ENCODE data around the gene CTSL. TPM values are rescaled to one million over a fixed set of nuclear protein-coding genes. Genes with fewer than 3 reads are reported as not detected.
"Not testable (repeated sequence)": the region's sequence is repeated elsewhere in the genome, so short reads cannot be mapped to it uniquely, and the experiment has no call there.

CTSL gene
- total RNA-seq, 2 experiments from 2014 or later, result 1.4 to 1.5 TPM

GRCh38 chr9:87750726-87751125, 24.8 kb downstream of the CTSL start:
- peaks cover 18% of the 10 kb centered on the region for H3K27me3 Mint-ChIP-seq
- no peaks in the 10 kb centered on the region for H3K36me3 Mint-ChIP-seq
- no peaks in the 10 kb centered on the region for H3K4me1 Mint-ChIP-seq
- no peaks in the 10 kb centered on the region for H3K9me3 Mint-ChIP-seq
- H3K4me3 Mint-ChIP-seq, result no peak overlapping the region
- no peak overlapping the region for H3K27ac Mint-ChIP-seq
- DNase-seq, result no peak

GRCh38 chr9:87751423-87751822, 25.5 kb downstream of the CTSL start:
- Mint-ChIP-seq H3K4me1 (no peaks in the 10 kb centered on the region), H3K36me3 (no peaks in the 10 kb centered on the region), H3K9me3 (no peaks in the 10 kb centered on the region), H3K27me3 (peaks cover 14% of the 10 kb centered on the region), H3K4me3 (no peak overlapping the region), H3K27ac (no peak overlapping the region)
- no peak for DNase-seq

GRCh38 chr9:87751868-87752267, 25.9 kb downstream of the CTSL start:
- Mint-ChIP-seq H3K27me3 (peaks cover 11% of the 10 kb centered on the region), H3K4me3 (no peak overlapping the region), H3K36me3 (no peaks in the 10 kb centered on the region), H3K9me3 (no peaks in the 10 kb centered on the region), H3K27ac (no peak overlapping the region), H3K4me1 (no peaks in the 10 kb centered on the region)
- no peak for DNase-seq

- H3K4me1 Mint-ChIP-seq, result no peaks in the 10 kb centered on the region
- H3K9me3 Mint-ChIP-seq, result no peaks in the 10 kb centered on the region
- no peak overlapping the region for H3K4me3 Mint-ChIP-seq
- no peaks in the 10 kb centered on the region for H3K36me3 Mint-ChIP-seq
- peaks cover 11% of the 10 kb centered on the region for H3K27me3 Mint-ChIP-seq
- H3K27ac Mint-ChIP-seq, result no peak overlapping the region
- DNase-seq, result no peak
Observed at GRCh38 chr9:87753313-87753712, 27.4 kb downstream of the CTSL start.

- not testable (repeated sequence) for H3K4me1 Mint-ChIP-seq, H3K27ac Mint-ChIP-seq, DNase-seq, H3K36me3 Mint-ChIP-seq, H3K9me3 Mint-ChIP-seq, H3K27me3 Mint-ChIP-seq, H3K4me3 Mint-ChIP-seq
Observed at GRCh38 chr9:87758330-87758729, 32.4 kb downstream of the CTSL start.

DNA sequence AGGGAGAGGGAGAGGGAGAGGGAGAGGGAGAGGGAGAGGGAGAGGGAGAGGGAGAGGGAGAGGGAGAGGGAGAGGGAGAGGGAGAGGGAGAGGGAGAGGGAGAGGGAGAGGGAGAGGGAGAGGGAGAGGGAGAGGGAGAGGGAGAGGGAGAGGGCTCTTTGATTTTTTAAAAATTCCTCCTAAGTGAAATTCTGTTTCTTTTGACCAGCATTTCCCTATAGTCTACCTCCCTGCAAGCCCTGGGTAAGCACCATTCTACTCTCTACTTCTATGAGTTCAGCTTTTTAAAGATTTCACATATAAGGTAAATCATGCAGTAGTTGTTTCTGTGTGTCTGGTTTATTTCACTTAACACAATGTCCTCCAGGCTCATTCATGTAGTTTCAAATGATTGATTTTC, 34.1 kb downstream of the CTSL start:
- H3K36me3 Mint-ChIP-seq, H3K4me3 Mint-ChIP-seq, H3K4me1 Mint-ChIP-seq, DNase-seq, H3K27me3 Mint-ChIP-seq, H3K27ac Mint-ChIP-seq, H3K9me3 Mint-ChIP-seq: not testable (repeated sequence)

GRCh38 chr9:87760529-87760928, 34.6 kb downstream of the CTSL start:
- no peaks in the 10 kb centered on the region for H3K4me1 Mint-ChIP-seq

DNA sequence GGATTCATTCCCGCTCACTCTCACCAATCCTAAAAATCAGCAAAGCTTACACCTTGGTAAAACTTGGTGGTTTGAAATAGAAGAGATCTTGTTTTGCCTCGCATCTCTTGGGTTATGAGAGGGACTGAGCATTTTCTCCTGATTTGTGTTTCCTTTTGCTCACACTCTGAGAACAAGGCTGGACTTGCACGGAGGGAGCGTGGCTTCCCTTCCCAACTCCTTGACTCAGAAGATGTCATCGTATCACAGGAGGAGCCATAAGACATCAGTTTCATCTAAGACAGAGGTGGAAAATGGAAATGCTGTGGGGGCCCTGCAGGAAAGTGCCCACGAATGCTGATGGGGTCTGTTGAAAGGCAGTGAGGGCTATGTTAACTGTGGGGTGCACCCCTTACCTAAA, 37.4 kb downstream of the CTSL start:
- H3K4me3 Mint-ChIP-seq, result no peak overlapping the region
- H3K4me1 Mint-ChIP-seq, result no peaks in the 10 kb centered on the region
- DNase-seq, result no peak
- no peak overlapping the region for H3K27ac Mint-ChIP-seq
- H3K27me3 Mint-ChIP-seq, result peaks cover 3% of the 10 kb centered on the region
- no peaks in the 10 kb centered on the region for H3K36me3 Mint-ChIP-seq
- peaks cover 3% of the 10 kb centered on the region for H3K9me3 Mint-ChIP-seq

More at GRCh38 chr9:87760529-87760928, 34.6 kb downstream of the CTSL start:
- Mint-ChIP-seq H3K27ac (no peak overlapping the region), H3K27me3 (peaks cover 3% of the 10 kb centered on the region), H3K36me3 (no peaks in the 10 kb centered on the region), H3K4me3 (no peak overlapping the region), H3K9me3 (peaks cover 3% of the 10 kb centered on the region)
- no peak for DNase-seq

- Mint-ChIP-seq H3K4me3 (no peak overlapping the region), H3K4me1 (no peaks in the 10 kb centered on the region), H3K27me3 (peaks cover 9% of the 10 kb centered on the region), H3K27ac (no peak overlapping the region), H3K9me3 (peaks cover 1% of the 10 kb centered on the region), H3K36me3 (no peaks in the 10 kb centered on the region)
- DNase-seq, result no peak
Observed at GRCh38 chr9:87765521-87765920, 39.6 kb downstream of the CTSL start.

- H3K4me3 Mint-ChIP-seq, result no peak overlapping the region
- H3K36me3 Mint-ChIP-seq, result no peaks in the 10 kb centered on the region
- H3K27me3 Mint-ChIP-seq, result peaks cover 7% of the 10 kb centered on the region
- H3K4me1 Mint-ChIP-seq, result no peaks in the 10 kb centered on the region
- no peak overlapping the region for H3K27ac Mint-ChIP-seq
- DNase-seq, result no peak
- H3K9me3 Mint-ChIP-seq, result no peaks in the 10 kb centered on the region
Observed at GRCh38 chr9:87766697-87767096, 40.8 kb downstream of the CTSL start.

- Mint-ChIP-seq H3K4me3 (no peak overlapping the region), H3K4me1 (no peaks in the 10 kb centered on the region), H3K27ac (no peak overlapping the region), H3K9me3 (no peaks in the 10 kb centered on the region), H3K27me3 (peaks cover 17% of the 10 kb centered on the region), H3K36me3 (no peaks in the 10 kb centered on the region)
- no peak for DNase-seq
Observed at GRCh38 chr9:87770616-87771315, 44.8 kb downstream of the CTSL start.

- no peaks in the 10 kb centered on the region for H3K9me3 Mint-ChIP-seq
- H3K4me1 Mint-ChIP-seq, result no peaks in the 10 kb centered on the region
- H3K27me3 Mint-ChIP-seq, result peaks cover 17% of the 10 kb centered on the region
- no peak overlapping the region for H3K27ac Mint-ChIP-seq
- H3K4me3 Mint-ChIP-seq, result no peak overlapping the region
- DNase-seq, result no peak
- no peaks in the 10 kb centered on the region for H3K36me3 Mint-ChIP-seq
Observed at GRCh38 chr9:87771316-87772006, 45.5 kb downstream of the CTSL start.

GRCh38 chr9:87776481-87777379, 50.8 kb downstream of the CTSL start:
- H3K27ac Mint-ChIP-seq, result no peak overlapping the region

GRCh38 chr9:87778996-87779395, 53.1 kb downstream of the CTSL start:
- no peaks in the 10 kb centered on the region for H3K4me1 Mint-ChIP-seq
- no peaks in the 10 kb centered on the region for H3K36me3 Mint-ChIP-seq
- H3K27me3 Mint-ChIP-seq, result no peaks in the 10 kb centered on the region
- no peak overlapping the region for H3K27ac Mint-ChIP-seq
- no peak for DNase-seq
- no peak overlapping the region for H3K4me3 Mint-ChIP-seq
- H3K9me3 Mint-ChIP-seq, result no peaks in the 10 kb centered on the region

More at GRCh38 chr9:87776481-87777379, 50.8 kb downstream of the CTSL start:
- H3K9me3 Mint-ChIP-seq, result no peaks in the 10 kb centered on the region
- peaks cover 11% of the 10 kb centered on the region for H3K27me3 Mint-ChIP-seq
- no peak for DNase-seq
- H3K4me1 Mint-ChIP-seq, result no peaks in the 10 kb centered on the region
- H3K36me3 Mint-ChIP-seq, result no peaks in the 10 kb centered on the region
- no peak overlapping the region for H3K4me3 Mint-ChIP-seq
